HepG2 (cell line): ENCODE data around the gene SGF29. TPM values are rescaled to one million over a fixed set of nuclear protein-coding genes. Genes with fewer than 3 reads are reported as not detected.

Experiments
- ATAC-seq: fragments of 200-7000 bp; cut with Tn5 transposase; 3 replicates; pipeline ENCODE4 v1.9.1; 2020; ENCODE audit warnings: mild to moderate bottlenecking, moderate library complexity
- BruUV-seq: library from RNA; stranded (reverse); fragments of 400-500 nt; replicated peaks from 2 replicates; lab custom pipeline; 2021; lab: Mats Ljungman, UMichigan
- CTCF ChIA-PET: fragments of 300-600 bp; formaldehyde crosslinking; extraction: SDS; loops from one replicate; lab custom pipeline; 2021; ENCODE audit warnings: low total read pairs, inconsistent platforms, low intra/inter-chr PET ratio; lab: Yijun Ruan, JAX
- POLR2A ChIA-PET: fragments of 350-600 bp; sonication (Branson Sonifier 250); formaldehyde crosslinking; loops from one replicate; lab custom pipeline; 2020; ENCODE audit warnings: antibody characterized with exemption, inconsistent platforms; lab: Yijun Ruan, JAX
- DNase-seq: peaks from one replicate; pipeline ENCODE4 v3.0.0-alpha.2; 2015; ENCODE audit warnings: low spot score
- FAIRE-seq: peaks from 3 replicates; lab custom pipeline; 2011; peaks lifted over from hg19 to GRCh38; lab: Jason Lieb, UNC
- H2AFZ ChIP-seq: one replicate; pipeline ENCODE4 v1.6.1; 2011; ENCODE audit warnings: low read length, inconsistent platforms
- H3K27ac ChIP-seq: fragments of 300-600 bp; 3 replicates; pipeline ENCODE4 v1.8.0; 2011; ENCODE audit warnings: mixed run types, mild to moderate bottlenecking, mixed read lengths, low read length, inconsistent platforms; ENCODE audit not compliant: insufficient read depth; ENCODE audit errors: extremely low read length
- H3K27me3 ChIP-seq, 2 experiments: fragments of 200-600 bp in 1 of 2; 2 replicates in 1 of 2; 3 replicates in 1 of 2; pipeline versions ENCODE4 v1.6.0 to v1.8.0; 2011; ENCODE audit warnings: low read length in 2 of 2, mild to moderate bottlenecking in 2 of 2, moderate library complexity in 2 of 2, inconsistent platforms in 1 of 2; ENCODE audit not compliant: insufficient read depth in 2 of 2, control insufficient read depth in 1 of 2
- H3K36me3 ChIP-seq, 2 experiments: fragments of 200-600 bp in 1 of 2; replicated peaks in 1 of 2; 2 replicates in 1 of 2; 3 replicates in 1 of 2; pipeline versions ENCODE4 v1.5.1 to v1.8.0; 2011; ENCODE audit warnings: low read length in 2 of 2, inconsistent platforms in 1 of 2; ENCODE audit not compliant: insufficient read depth in 2 of 2, control insufficient read depth in 1 of 2
- H3K4me1 ChIP-seq: 2 replicates; pipeline ENCODE4 v1.5.1; 2012; ENCODE audit warnings: low read length, inconsistent platforms; ENCODE audit not compliant: insufficient read depth
- H3K4me2 ChIP-seq: 2 replicates; pipeline ENCODE4 v1.6.0; 2011; ENCODE audit warnings: low read depth, low read length, inconsistent platforms
- H3K4me3 ChIP-seq, 3 experiments: fragments of 200-600 bp in 1 of 3; sonication (generic), shearing (Covaris generic) in 1 of 3; replicated peaks in 1 of 3; 2 replicates each; pipeline ENCODE4 v1.5.1; 2011 to 2016; ENCODE audit warnings: low read length in 3 of 3, inconsistent platforms in 2 of 3, low read depth in 2 of 3, mild to moderate bottlenecking in 2 of 3, control low read depth in 1 of 3, mixed read lengths in 1 of 3; ENCODE audit not compliant: insufficient read depth in 1 of 3
- H3K79me2 ChIP-seq: one replicate; pipeline ENCODE4 v1.6.1; 2011; ENCODE audit warnings: low read length, inconsistent platforms; ENCODE audit not compliant: insufficient read depth
- H3K9ac ChIP-seq: 2 replicates; pipeline ENCODE4 v1.6.0; 2011; ENCODE audit warnings: mild to moderate bottlenecking, low read depth, low read length, inconsistent platforms; ENCODE audit not compliant: insufficient read depth
- H3K9me3 ChIP-seq: 2 replicates; pipeline ENCODE4 v1.5.1; 2012; ENCODE audit warnings: mild to moderate bottlenecking, low read length
- H4K20me1 ChIP-seq: 2 replicates; pipeline ENCODE4 v1.6.0; 2011; ENCODE audit warnings: inconsistent platforms, mild to moderate bottlenecking, low read length, moderate library complexity; ENCODE audit not compliant: insufficient read depth
- ARNTL ChIP-seq: sonication (generic); formaldehyde crosslinking; IDR thresholded peaks from 2 replicates; pipeline ENCODE4 v1.4.0; 2020; ENCODE audit warnings: mild to moderate bottlenecking, missing genetic modification reagents
- CBX2 ChIP-seq, 2 experiments: fragments of 200-600 bp in 1 of 2; sonication (generic); formaldehyde crosslinking in 1 of 2; IDR thresholded peaks; 2 replicates each; pipeline versions ENCODE4 v1.7.0 to v1.8.1; 2018 to 2022; ENCODE audit warnings: low read depth in 2 of 2, low read length in 1 of 2, mild to moderate bottlenecking in 1 of 2, missing genetic modification reagents in 1 of 2
- CC2D1A ChIP-seq: sonication (generic); formaldehyde crosslinking; IDR thresholded peaks from 2 replicates; pipeline ENCODE4 v1.8.1; 2023; ENCODE audit warnings: mild to moderate bottlenecking, missing genetic modification reagents
- HMGA1 ChIP-seq: sonication (generic); formaldehyde crosslinking; conservative IDR thresholded peaks from 2 replicates; pipeline ENCODE4 v1.4.0; 2020; ENCODE audit warnings: missing genetic modification reagents
- NCOR1 ChIP-seq: fragments of 200-600 bp; sonication (generic); IDR thresholded peaks from 2 replicates; pipeline ENCODE4 v1.7.0; 2017; ENCODE audit warnings: antibody characterized with exemption, low read length, borderline replicate concordance
- SIX4 ChIP-seq: sonication (generic); formaldehyde crosslinking; IDR thresholded peaks from 2 replicates; pipeline ENCODE4 v1.4.0; 2020; ENCODE audit warnings: missing genetic modification reagents
- SOX13 ChIP-seq, 3 experiments: fragments of 450-650 bp in 1 of 3; sonication (generic) in 1 of 3; formaldehyde crosslinking in 1 of 3; IDR thresholded peaks in 2 of 3; conservative IDR thresholded peaks in 1 of 3; 2 replicates each; pipeline versions ENCODE4 v1.5.0 to v1.6.1; 2016 to 2020; ENCODE audit warnings: antibody characterized with exemption in 1 of 3, mild to moderate bottlenecking in 1 of 3, missing compliant biosample characterization in 1 of 3, missing genetic modification reagents in 1 of 3, moderate library complexity in 1 of 3
- TOE1 ChIP-seq: sonication (generic); formaldehyde crosslinking; IDR thresholded peaks from 2 replicates; pipeline ENCODE4 v1.4.0; 2020; ENCODE audit warnings: mild to moderate bottlenecking, missing genetic modification reagents
- ZNF12 ChIP-seq: sonication (generic); formaldehyde crosslinking; IDR thresholded peaks from 2 replicates; pipeline ENCODE4 v1.5.0; 2020; ENCODE audit warnings: missing genetic modification reagents
- ZNF644 ChIP-seq: IDR thresholded peaks from 2 replicates; pipeline ENCODE4 v1.6.1; 2016; ENCODE audit warnings: low read depth
- ZNF672 ChIP-seq: sonication (generic); formaldehyde crosslinking; IDR thresholded peaks from 2 replicates; pipeline ENCODE4 v1.8.1; 2022; ENCODE audit warnings: missing genetic modification reagents
- ZNF839 ChIP-seq: sonication (generic); formaldehyde crosslinking; IDR thresholded peaks from 2 replicates; pipeline ENCODE4 v1.4.0; 2020; ENCODE audit warnings: missing genetic modification reagents, mild to moderate bottlenecking, borderline replicate concordance
- WGBS: methylation state at CpG from one replicate; pipeline ENCODE4 v1.1.6; 2017; ENCODE audit warnings: low lambda C conversion rate; 5-methylcytosine and 5-hydroxymethylcytosine counted together
- in situ Hi-C: cut with HindIII; loops from 2 replicates; pipeline ENCODE4 v1.10.0; 2017; ENCODE audit warnings: low pct_unique_long_range_greater_than_20kb; ENCODE audit not compliant: extremely low pct_ligation_motif_present
- intact Hi-C: fragments of 100-400 bp; cut with micrococcal nuclease; formaldehyde crosslinking; loops from one replicate; pipeline ENCODE4 v1.10.0; 2022; ENCODE audit not compliant: unreplicated experiment
- polyA plus RNA-seq, 8 experiments: library from polyadenylated mRNA; depleted of rRNA in 3 of 8; stranded (reverse) in 7 of 8; unstranded in 1 of 8; fragments of >200 nt; fragmentation: Illumina TruSeq in 4 of 8; extraction: Trizol in 4 of 8; gene quantifications; 2 replicates each; pipeline versions ENCODE4 v1.2.1 to v1.2.3, GENCODE V29; 2011 to 2016; ENCODE audit warnings: low read depth in 4 of 8, missing spikeins in 1 of 8, mixed read lengths in 1 of 8; ENCODE audit not compliant: insufficient read depth in 1 of 8
- total RNA-seq, 5 experiments: library from RNA; depleted of rRNA; stranded (reverse); fragments of >200 nt; fragmentation: Illumina TruSeq; extraction: Trizol; gene quantifications; 2 replicates each; pipeline ENCODE4 v1.2.3, GENCODE V29; 2016; ENCODE audit warnings: low read depth in 1 of 5
- TF ChIP-seq, protein P1 (sequence below): sonication (generic); formaldehyde crosslinking; IDR thresholded peaks from 2 replicates; pipeline ENCODE4 v1.5.0; 2020; ENCODE audit warnings: mild to moderate bottlenecking, missing genetic modification reagents, borderline replicate concordance
- TF ChIP-seq, protein P2 (sequence below): sonication (generic); formaldehyde crosslinking; IDR thresholded peaks from 2 replicates; pipeline ENCODE4 v1.5.1; 2020; ENCODE audit warnings: missing genetic modification reagents, mild to moderate bottlenecking, borderline replicate concordance
- TF ChIP-seq, protein P3 (sequence below): sonication (generic); formaldehyde crosslinking; IDR thresholded peaks from 2 replicates; pipeline ENCODE4 v1.9.0; 2022; ENCODE audit warnings: low read depth, missing genetic modification reagents

SGF29 gene
- total and polyA plus RNA-seq, 2 of the 13 experiments (the other 11 are each of a cell fraction or from before 2014, with no cell fraction given), result 5.0 to 29.4 TPM

DNA sequence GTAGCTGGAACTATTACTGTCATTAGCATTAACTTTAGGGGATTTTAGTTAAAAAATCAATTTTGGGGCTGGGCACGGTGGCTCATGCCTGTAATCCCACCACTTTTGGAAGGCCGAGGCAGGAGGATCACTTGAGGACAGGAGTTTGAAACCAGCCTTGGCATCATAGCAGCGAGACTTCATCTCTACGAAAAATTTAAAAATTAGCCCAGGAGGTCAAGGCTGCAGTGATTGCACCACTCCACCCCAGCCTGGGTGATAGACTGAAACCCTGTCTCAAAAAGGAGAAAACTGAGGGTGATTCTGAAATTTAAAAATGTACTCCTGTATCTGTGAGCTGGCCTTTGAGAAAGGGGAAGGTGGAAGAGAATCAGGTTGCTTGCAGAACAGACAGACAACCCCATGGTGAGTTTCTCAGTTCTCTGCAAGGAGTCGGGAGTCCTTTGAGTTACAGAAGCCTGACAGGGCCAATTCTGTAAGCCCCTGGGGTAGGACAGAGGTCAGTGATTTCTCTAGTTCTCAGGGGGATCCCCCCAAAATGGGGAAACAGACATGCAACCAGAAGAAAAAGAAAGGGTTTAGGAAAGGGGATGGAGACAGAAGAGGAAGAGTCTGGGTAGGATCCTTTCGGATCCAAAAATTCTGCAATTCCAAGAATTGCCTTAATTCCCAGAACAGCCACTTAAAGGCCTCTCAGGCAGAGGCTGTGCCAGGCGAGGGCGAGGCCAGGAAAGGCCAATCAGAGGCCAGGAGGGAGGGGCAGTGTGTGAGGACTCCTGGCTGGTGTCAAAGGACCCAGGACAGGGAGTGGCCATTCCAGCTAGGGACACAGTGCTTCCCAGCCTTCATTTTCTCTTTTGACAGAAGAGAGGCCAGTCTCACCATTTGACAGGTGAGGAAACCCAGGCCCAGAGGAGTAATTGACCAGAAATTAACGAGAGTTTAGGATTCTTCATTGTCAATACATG lies 21.7 kb upstream of the SGF29 start:
- FAIRE-seq, result peak; percentile 76
- Histone ChIP-seq H3K27me3 (no peaks in the 10 kb centered on the region), H3K4me1 (peaks cover 58% of the 10 kb centered on the region), H3K4me2 (peak overlapping the region; percentile 60), H3K9me3 (no peaks in the 10 kb centered on the region), H4K20me1 (no peaks in the 10 kb centered on the region), H3K36me3 (no peaks in the 10 kb centered on the region; a peak in 1 of 5 replicates), H3K27ac (peak overlapping the region; percentile 65), H3K9ac (peak overlapping the region; percentile 21; the same call in 1 of the 2 replicates), H3K4me3 (peak overlapping the region in 1 of 3 experiments; percentile 7; a peak in 2 of 6 replicates), H3K79me2 (no peaks in the 10 kb centered on the region), H2AFZ (no peak overlapping the region)
- DNase-seq, result peak; percentile 84
- CTCF ChIA-PET, result no interaction called here
- in situ Hi-C loops (no loop called here), intact Hi-C loops (no loop called here)
- POLR2A ChIA-PET, result interaction anchor here (1.2 to 1.3 kb wide), 2 partner anchors 9 to 77 kb away, joined by 3 to 4 read pairs; partner anchors contain the start of gene SULT1A1
- peak; percentile 97 for ATAC-seq
- BruUV-seq, result no TSS peak
- 5% methylated on average over 9 of the region's 9 CpGs for WGBS
- TF ChIP-seq ZNF672 (CRISPR knock-in tag), result no peak
- peak; percentile 23; the same call in 1 of the 2 replicates for TF ChIP-seq NCOR1
- TF ChIP-seq, protein P1, sequence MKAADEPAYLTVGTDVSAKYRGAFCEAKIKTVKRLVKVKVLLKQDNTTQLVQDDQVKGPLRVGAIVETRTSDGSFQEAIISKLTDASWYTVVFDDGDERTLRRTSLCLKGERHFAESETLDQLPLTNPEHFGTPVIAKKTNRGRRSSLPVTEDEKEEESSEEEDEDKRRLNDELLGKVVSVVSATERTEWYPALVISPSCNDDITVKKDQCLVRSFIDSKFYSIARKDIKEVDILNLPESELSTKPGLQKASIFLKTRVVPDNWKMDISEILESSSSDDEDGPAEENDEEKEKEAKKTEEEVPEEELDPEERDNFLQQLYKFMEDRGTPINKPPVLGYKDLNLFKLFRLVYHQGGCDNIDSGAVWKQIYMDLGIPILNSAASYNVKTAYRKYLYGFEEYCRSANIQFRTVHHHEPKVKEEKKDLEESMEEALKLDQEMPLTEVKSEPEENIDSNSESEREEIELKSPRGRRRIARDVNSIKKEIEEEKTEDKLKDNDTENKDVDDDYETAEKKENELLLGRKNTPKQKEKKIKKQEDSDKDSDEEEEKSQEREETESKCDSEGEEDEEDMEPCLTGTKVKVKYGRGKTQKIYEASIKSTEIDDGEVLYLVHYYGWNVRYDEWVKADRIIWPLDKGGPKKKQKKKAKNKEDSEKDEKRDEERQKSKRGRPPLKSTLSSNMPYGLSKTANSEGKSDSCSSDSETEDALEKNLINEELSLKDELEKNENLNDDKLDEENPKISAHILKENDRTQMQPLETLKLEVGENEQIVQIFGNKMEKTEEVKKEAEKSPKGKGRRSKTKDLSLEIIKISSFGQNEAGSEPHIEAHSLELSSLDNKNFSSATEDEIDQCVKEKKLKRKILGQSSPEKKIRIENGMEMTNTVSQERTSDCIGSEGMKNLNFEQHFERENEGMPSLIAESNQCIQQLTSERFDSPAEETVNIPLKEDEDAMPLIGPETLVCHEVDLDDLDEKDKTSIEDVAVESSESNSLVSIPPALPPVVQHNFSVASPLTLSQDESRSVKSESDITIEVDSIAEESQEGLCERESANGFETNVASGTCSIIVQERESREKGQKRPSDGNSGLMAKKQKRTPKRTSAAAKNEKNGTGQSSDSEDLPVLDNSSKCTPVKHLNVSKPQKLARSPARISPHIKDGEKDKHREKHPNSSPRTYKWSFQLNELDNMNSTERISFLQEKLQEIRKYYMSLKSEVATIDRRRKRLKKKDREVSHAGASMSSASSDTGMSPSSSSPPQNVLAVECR (CRISPR knock-in tag), result 0 out of 2 replicates have a peak, but pooled peaks have one; percentile 21
- no peak for TF ChIP-seq SOX13 (IDR thresholded peaks at IDR 0.05)
- no peak for TF ChIP-seq SOX13 (CRISPR knock-in tag; conservative IDR thresholded peaks at IDR 0.05 in 1 of 2, IDR thresholded peaks at IDR 0.05 in 1 of 2)
- TF ChIP-seq, protein P2, sequence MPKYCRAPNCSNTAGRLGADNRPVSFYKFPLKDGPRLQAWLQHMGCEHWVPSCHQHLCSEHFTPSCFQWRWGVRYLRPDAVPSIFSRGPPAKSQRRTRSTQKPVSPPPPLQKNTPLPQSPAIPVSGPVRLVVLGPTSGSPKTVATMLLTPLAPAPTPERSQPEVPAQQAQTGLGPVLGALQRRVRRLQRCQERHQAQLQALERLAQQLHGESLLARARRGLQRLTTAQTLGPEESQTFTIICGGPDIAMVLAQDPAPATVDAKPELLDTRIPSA (CRISPR knock-in tag), result no peak
- no peak for TF ChIP-seq ZNF839 (CRISPR knock-in tag)
- no peak for TF ChIP-seq CBX2 (IDR thresholded peaks at IDR 0.05; ENCODE audit: low read depth, low read length)
- TF ChIP-seq CBX2 (CRISPR knock-in tag; IDR thresholded peaks at IDR 0.05; ENCODE audit: low read depth), result no peak
- TF ChIP-seq, protein P3, sequence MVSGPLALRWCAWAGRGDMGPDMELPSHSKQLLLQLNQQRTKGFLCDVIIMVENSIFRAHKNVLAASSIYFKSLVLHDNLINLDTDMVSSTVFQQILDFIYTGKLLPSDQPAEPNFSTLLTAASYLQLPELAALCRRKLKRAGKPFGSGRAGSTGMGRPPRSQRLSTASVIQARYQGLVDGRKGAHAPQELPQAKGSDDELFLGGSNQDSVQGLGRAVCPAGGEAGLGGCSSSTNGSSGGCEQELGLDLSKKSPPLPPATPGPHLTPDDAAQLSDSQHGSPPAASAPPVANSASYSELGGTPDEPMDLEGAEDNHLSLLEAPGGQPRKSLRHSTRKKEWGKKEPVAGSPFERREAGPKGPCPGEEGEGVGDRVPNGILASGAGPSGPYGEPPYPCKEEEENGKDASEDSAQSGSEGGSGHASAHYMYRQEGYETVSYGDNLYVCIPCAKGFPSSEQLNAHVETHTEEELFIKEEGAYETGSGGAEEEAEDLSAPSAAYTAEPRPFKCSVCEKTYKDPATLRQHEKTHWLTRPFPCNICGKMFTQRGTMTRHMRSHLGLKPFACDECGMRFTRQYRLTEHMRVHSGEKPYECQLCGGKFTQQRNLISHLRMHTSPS, result no peak
- no peak for TF ChIP-seq ARNTL
- TF ChIP-seq SIX4, result no peak
- no peak for TF ChIP-seq HMGA1 (CRISPR knock-in tag)
- no peak for TF ChIP-seq CC2D1A (CRISPR knock-in tag)
- peak; percentile 32; the same call in 1 of the 2 replicates for TF ChIP-seq ZNF644 (CRISPR knock-in tag)
- no peak for TF ChIP-seq TOE1 (CRISPR knock-in tag)
- TF ChIP-seq ZNF12 (CRISPR knock-in tag), result peak; percentile 65; the same call in 1 of the 2 replicates
